K562 (cell line): Measurements from ENCODE around the gene CENPN. TPM values are rescaled to one million over a fixed set of nuclear protein-coding genes. Genes with fewer than 3 reads are reported as not detected.

Experiments
- CC2D1A ChIP-seq: fragments of 450-650 bp; IDR thresholded peaks from 2 replicates; pipeline ENCODE4 v1.6.1; 2017; ENCODE audit warnings: mild to moderate bottlenecking
- CEBPG ChIP-seq, 3 experiments: fragments of 200-800 bp in 1 of 3; sonication (Bioruptor generic) in 1 of 3; sonication (generic) in 1 of 3; formaldehyde crosslinking in 1 of 3; IDR thresholded peaks in 2 of 3; conservative IDR thresholded peaks in 1 of 3; 2 replicates each; pipeline versions ENCODE4 v1.6.1 to v1.8.0; 2016 to 2022; ENCODE audit warnings: missing compliant biosample characterization in 2 of 3, missing genetic modification characterization in 2 of 3, mild to moderate bottlenecking in 1 of 3, missing genetic modification reagents in 1 of 3
- HNRNPL ChIP-seq: fragments of 200-400 bp; formaldehyde crosslinking; IDR thresholded peaks from 2 replicates; pipeline ENCODE4 v1.6.1; 2017; ENCODE audit warnings: low read depth, mild to moderate bottlenecking, low read length
- IFI16 ChIP-seq: fragments of 250-450 bp; sonication (Bioruptor Pico); IDR thresholded peaks from 2 replicates; pipeline ENCODE4 v2.1.2; 2022; ENCODE audit warnings: mild to moderate bottlenecking, inconsistent platforms
- KDM1A ChIP-seq, 2 experiments: fragments of 450-650 bp; IDR thresholded peaks; 2 replicates each; pipeline ENCODE4 v1.6.1; 2016; ENCODE audit warnings: mild to moderate bottlenecking in 2 of 2
- MAZ ChIP-seq, 2 experiments: fragments of 450-650 bp in 1 of 2; sonication (generic) in 1 of 2; formaldehyde crosslinking; IDR thresholded peaks in 1 of 2; conservative IDR thresholded peaks in 1 of 2; 2 replicates each; pipeline versions ENCODE4 v1.4.0 to v1.5.0; 2020; ENCODE audit warnings: mild to moderate bottlenecking in 1 of 2, missing genetic modification reagents in 1 of 2
- NELFE ChIP-seq: IDR thresholded peaks from 2 replicates; pipeline ENCODE4 v1.6.1; 2011; ENCODE audit warnings: mild to moderate bottlenecking; ENCODE audit not compliant: insufficient read depth, insufficient read length
- PHF20 ChIP-seq: fragments of 450-650 bp; IDR thresholded peaks from 2 replicates; pipeline ENCODE4 v1.6.1; 2018; ENCODE audit not compliant: partially characterized antibody
- RNF2 ChIP-seq: sonication (generic); IDR thresholded peaks from 2 replicates; pipeline ENCODE4 v1.6.1; 2016
- TAF9B ChIP-seq: fragments of 450-650 bp; IDR thresholded peaks from 2 replicates; pipeline ENCODE4 v1.6.1; 2018; ENCODE audit warnings: mild to moderate bottlenecking; ENCODE audit not compliant: partially characterized antibody
- TCF7L2 ChIP-seq: fragments of 150-350 bp; IDR thresholded peaks from 2 replicates; pipeline ENCODE4 v1.6.1; 2016; ENCODE audit warnings: low read depth, mild to moderate bottlenecking, low read length, moderate library complexity
- ZEB2 ChIP-seq: fragments of 450-650 bp; IDR thresholded peaks from 2 replicates; pipeline ENCODE4 v1.6.1; 2016
- ZNF316 ChIP-seq: fragments of 450-650 bp; IDR thresholded peaks from 2 replicates; pipeline ENCODE4 v1.6.1; 2016
- ZNF561 ChIP-seq: fragments of 450-650 bp; formaldehyde crosslinking; conservative IDR thresholded peaks from 2 replicates; pipeline ENCODE4 v1.4.0; 2020; ENCODE audit warnings: mild to moderate bottlenecking, moderate library complexity
- ZNF79 ChIP-seq: fragments of 250-450 bp; sonication (Bioruptor Pico); IDR thresholded peaks from 2 replicates; pipeline ENCODE4 v1.4.0; 2020; ENCODE audit warnings: low read depth, mild to moderate bottlenecking, moderate library complexity
- polyA plus RNA-seq, 8 experiments: library from polyadenylated mRNA; depleted of rRNA in 4 of 8; stranded (reverse) in 5 of 8; unstranded in 3 of 8; fragments of >200 nt; fragmentation: Nextera tagmentation in 2 of 8; fragmentation: Illumina TruSeq in 1 of 8; extraction: Ambion mirVana in 2 of 8; extraction: Trizol in 1 of 8; gene quantifications; 2 replicates each; pipeline versions ENCODE4 v1.2.1 to v1.2.3, GENCODE V29; 2011 to 2014; ENCODE audit warnings: inconsistent platforms in 1 of 8, missing spikeins in 1 of 8
- total RNA-seq, 7 experiments: library from RNA; depleted of rRNA in 6 of 7; stranded (reverse); fragments of >200 nt in 6 of 7; fragmentation: Illumina TruSeq in 2 of 7; extraction: Trizol in 2 of 7; gene quantifications; 2 replicates each; pipeline versions ENCODE4 v1.2.1 to v1.2.3, GENCODE V29; 2011 to 2021; ENCODE audit warnings: low replicate concordance in 1 of 7
- TF ChIP-seq, protein P1 (sequence below), 2 experiments: fragments of 200-800 bp in 1 of 2; sonication (Bioruptor generic) in 1 of 2; sonication (generic) in 1 of 2; formaldehyde crosslinking in 1 of 2; IDR thresholded peaks in 1 of 2; conservative IDR thresholded peaks in 1 of 2; 2 replicates each; pipeline versions ENCODE4 v1.5.0 to v1.6.1; 2016 to 2020; ENCODE audit warnings: missing compliant biosample characterization in 1 of 2, missing genetic modification characterization in 1 of 2, missing genetic modification reagents in 1 of 2
- TF ChIP-seq, protein P2 (sequence below): fragments of 250-450 bp; sonication (Bioruptor Pico); IDR thresholded peaks from 2 replicates; pipeline ENCODE4 v1.4.0; 2020
- TF ChIP-seq, protein P3 (sequence below): fragments of 450-650 bp; formaldehyde crosslinking; IDR thresholded peaks from 2 replicates; pipeline ENCODE4 v1.4.0; 2020; ENCODE audit warnings: mild to moderate bottlenecking, moderate library complexity
- TF ChIP-seq, protein P4 (sequence below): fragments of 450-650 bp; IDR thresholded peaks from 2 replicates; pipeline ENCODE4 v1.6.1; 2017; ENCODE audit warnings: antibody characterized with exemption, mild to moderate bottlenecking

The CENPN gene
- total and polyA plus RNA-seq, 9 of the 15 experiments (the other 6 are each of a cell fraction or from before 2014, with no cell fraction given): 92.3 to 384 (median 140) TPM

DNA sequence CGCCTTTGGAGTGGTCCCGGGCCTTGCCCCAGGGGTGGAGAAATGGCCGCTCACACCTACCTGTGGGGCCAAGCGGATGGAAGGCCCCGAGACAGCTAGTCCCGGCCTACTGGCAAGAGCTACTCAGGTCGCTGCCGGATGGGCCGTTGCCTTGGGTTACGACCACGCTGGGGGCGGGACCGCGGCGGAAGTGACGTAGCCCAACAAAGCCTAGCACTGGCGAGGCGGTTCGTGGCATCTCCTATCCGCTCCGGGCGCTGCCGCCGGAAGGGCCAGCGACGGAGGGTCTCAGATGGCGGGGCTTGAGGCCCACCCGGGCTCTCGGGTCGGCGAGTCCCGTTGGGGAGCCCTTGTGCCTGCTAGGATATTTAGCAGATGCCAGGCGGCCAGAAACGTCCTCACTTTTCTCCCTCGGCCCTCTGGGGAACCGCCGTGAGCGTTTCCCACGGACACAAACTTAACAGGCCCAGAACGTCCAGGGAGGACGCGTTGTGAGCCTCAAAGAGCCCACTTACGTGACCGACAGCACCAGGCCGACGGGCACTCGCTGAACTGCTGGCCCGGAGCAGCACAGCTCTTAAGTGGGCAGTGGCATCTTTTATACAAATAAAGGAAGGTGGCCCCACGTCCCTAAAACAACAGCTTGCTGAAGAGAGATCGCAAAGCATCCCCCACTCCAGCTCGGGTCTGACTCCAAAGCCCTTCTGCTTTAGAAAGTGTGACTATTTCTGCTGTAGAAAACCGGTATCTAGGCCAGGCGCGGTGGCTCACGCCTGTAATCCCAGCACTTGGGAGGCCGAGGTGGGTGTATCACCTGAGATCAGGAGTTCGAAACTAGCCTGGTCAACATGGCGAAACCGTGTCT lies 70.3 kb downstream of the CENPN start, which contains the start of gene C16orf46 (continued):
- TF ChIP-seq KDM1A (IDR thresholded peaks at IDR 0.05) (no peak), ZNF79 (CRISPR knock-in tag) (no peak), IFI16 (CRISPR knock-in tag) (no peak), ZNF561 (CRISPR knock-in tag) (0 out of 2 replicates have a peak, but pooled peaks have one; percentile 32), TCF7L2 (no peak), CEBPG (CRISPR knock-in tag; IDR thresholded peaks at IDR 0.05) (peak; percentile 52; the same call in 1 of the 2 replicates), CEBPG (tag; conservative IDR thresholded peaks at IDR 0.05 in 1 of 2, IDR thresholded peaks at IDR 0.05 in 1 of 2) (no peak), ZNF316 (no peak), RNF2 (no peak), PHF20 (peak; percentile 97), ZEB2 (peak; percentile 94), NELFE (no peak), HNRNPL (no peak), TAF9B (peak; percentile 40), CC2D1A (no peak), MAZ (CRISPR knock-in tag; conservative IDR thresholded peaks at IDR 0.05 in 1 of 2, IDR thresholded peaks at IDR 0.05 in 1 of 2) (peak in 1 of 2 experiments; percentile 89; a peak in 3 of 4 replicates)
- TF ChIP-seq, protein P1, sequence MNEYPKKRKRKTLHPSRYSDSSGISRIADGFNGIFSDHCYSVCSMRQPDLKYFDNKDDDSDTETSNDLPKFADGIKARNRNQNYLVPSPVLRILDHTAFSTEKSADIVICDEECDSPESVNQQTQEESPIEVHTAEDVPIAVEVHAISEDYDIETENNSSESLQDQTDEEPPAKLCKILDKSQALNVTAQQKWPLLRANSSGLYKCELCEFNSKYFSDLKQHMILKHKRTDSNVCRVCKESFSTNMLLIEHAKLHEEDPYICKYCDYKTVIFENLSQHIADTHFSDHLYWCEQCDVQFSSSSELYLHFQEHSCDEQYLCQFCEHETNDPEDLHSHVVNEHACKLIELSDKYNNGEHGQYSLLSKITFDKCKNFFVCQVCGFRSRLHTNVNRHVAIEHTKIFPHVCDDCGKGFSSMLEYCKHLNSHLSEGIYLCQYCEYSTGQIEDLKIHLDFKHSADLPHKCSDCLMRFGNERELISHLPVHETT (CRISPR knock-in tag; conservative IDR thresholded peaks at IDR 0.05 in 1 of 2, IDR thresholded peaks at IDR 0.05 in 1 of 2): 0 out of 4 replicates have a peak, but pooled peaks of 1 of the 2 experiments have one; percentile 34
- TF ChIP-seq, protein P2, sequence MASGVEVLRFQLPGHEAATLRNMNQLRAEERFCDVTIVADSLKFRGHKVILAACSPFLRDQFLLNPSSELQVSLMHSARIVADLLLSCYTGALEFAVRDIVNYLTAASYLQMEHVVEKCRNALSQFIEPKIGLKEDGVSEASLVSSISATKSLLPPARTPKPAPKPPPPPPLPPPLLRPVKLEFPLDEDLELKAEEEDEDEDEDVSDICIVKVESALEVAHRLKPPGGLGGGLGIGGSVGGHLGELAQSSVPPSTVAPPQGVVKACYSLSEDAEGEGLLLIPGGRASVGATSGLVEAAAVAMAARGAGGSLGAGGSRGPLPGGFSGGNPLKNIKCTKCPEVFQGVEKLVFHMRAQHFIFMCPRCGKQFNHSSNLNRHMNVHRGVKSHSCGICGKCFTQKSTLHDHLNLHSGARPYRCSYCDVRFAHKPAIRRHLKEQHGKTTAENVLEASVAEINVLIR (CRISPR knock-in tag): peak; percentile 85
- TF ChIP-seq, protein P3, sequence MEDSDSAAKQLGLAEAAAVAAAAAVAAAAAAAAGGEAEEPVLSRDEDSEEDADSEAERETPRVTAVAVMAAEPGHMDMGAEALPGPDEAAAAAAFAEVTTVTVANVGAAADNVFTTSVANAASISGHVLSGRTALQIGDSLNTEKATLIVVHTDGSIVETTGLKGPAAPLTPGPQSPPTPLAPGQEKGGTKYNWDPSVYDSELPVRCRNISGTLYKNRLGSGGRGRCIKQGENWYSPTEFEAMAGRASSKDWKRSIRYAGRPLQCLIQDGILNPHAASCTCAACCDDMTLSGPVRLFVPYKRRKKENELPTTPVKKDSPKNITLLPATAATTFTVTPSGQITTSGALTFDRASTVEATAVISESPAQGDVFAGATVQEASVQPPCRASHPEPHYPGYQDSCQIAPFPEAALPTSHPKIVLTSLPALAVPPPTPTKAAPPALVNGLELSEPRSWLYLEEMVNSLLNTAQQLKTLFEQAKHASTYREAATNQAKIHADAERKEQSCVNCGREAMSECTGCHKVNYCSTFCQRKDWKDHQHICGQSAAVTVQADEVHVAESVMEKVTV (CRISPR knock-in tag): no peak
- TF ChIP-seq, protein P4, sequence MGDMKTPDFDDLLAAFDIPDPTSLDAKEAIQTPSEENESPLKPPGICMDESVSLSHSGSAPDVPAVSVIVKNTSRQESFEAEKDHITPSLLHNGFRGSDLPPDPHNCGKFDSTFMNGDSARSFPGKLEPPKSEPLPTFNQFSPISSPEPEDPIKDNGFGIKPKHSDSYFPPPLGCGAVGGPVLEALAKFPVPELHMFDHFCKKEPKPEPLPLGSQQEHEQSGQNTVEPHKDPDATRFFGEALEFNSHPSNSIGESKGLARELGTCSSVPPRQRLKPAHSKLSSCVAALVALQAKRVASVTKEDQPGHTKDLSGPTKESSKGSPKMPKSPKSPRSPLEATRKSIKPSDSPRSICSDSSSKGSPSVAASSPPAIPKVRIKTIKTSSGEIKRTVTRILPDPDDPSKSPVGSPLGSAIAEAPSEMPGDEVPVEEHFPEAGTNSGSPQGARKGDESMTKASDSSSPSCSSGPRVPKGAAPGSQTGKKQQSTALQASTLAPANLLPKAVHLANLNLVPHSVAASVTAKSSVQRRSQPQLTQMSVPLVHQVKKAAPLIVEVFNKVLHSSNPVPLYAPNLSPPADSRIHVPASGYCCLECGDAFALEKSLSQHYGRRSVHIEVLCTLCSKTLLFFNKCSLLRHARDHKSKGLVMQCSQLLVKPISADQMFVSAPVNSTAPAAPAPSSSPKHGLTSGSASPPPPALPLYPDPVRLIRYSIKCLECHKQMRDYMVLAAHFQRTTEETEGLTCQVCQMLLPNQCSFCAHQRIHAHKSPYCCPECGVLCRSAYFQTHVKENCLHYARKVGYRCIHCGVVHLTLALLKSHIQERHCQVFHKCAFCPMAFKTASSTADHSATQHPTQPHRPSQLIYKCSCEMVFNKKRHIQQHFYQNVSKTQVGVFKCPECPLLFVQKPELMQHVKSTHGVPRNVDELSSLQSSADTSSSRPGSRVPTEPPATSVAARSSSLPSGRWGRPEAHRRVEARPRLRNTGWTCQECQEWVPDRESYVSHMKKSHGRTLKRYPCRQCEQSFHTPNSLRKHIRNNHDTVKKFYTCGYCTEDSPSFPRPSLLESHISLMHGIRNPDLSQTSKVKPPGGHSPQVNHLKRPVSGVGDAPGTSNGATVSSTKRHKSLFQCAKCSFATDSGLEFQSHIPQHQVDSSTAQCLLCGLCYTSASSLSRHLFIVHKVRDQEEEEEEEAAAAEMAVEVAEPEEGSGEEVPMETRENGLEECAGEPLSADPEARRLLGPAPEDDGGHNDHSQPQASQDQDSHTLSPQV: no peak
